Activated T-helper 1 cell treated with anti-CD3 and anti-CD28 coated beads, Interleukin-12 subunit alpha, Interleukin-12 subunit beta, Interleukin-2, Interleukin-4 antibody, amounts not matched to agents 30 ng/mL and 10 ng/mL and 1 ng/mL, durations not matched to agents 14 hours and 24 hours and 36 hours (primary cell): ENCODE data around the gene ACTN4. TPM values are rescaled to one million over a fixed set of nuclear protein-coding genes. Genes with fewer than 3 reads are reported as not detected.
"Not testable (repeated sequence)": the region's sequence is repeated elsewhere in the genome, so short reads cannot be mapped to it uniquely, and the experiment has no call there.

Source experiments
- DNase-seq: peaks from one replicate; pipeline ENCODE4 v3.0.0; 2021; ENCODE audit warnings: low spot score
- H3K27ac Mint-ChIP-seq: one replicate; pipeline ENCODE4 v1.8.0; 2021; ENCODE audit warnings: mild to moderate bottlenecking, mixed read lengths
- H3K27me3 Mint-ChIP-seq: one replicate; pipeline ENCODE4 v1.8.0; 2022; ENCODE audit warnings: mild to moderate bottlenecking, moderate library complexity, mixed read lengths; ENCODE audit not compliant: insufficient read depth
- H3K36me3 Mint-ChIP-seq: one replicate; pipeline ENCODE4 v1.8.0; 2021; ENCODE audit warnings: low read depth, mixed read lengths
- H3K4me1 Mint-ChIP-seq: one replicate; pipeline ENCODE4 v1.8.0; 2021; ENCODE audit warnings: low read depth, mixed read lengths
- H3K4me3 Mint-ChIP-seq: one replicate; pipeline ENCODE4 v1.8.0; 2021; ENCODE audit warnings: mild to moderate bottlenecking, moderate library complexity, mixed read lengths
- H3K9me3 Mint-ChIP-seq: one replicate; pipeline ENCODE4 v1.8.0; 2021; ENCODE audit warnings: mixed read lengths
- intact Hi-C: fragments of 100-400 bp; cut with micrococcal nuclease; formaldehyde crosslinking; loops from one replicate; pipeline ENCODE4 v1.15.1; 2024
- total RNA-seq: library from RNA; stranded (reverse); gene quantifications from 2 replicates; pipeline ENCODE4 v1.2.3, GENCODE V29; 2022

The ACTN4 gene
- total RNA-seq, 1 donor from 2014 or later = 287 TPM

GRCh38 chr19:38743394-38744297 is 96.2 kb downstream of the ACTN4 start:
- Mint-ChIP-seq H3K27me3 (peaks cover 2% of the 10 kb centered on the region), H3K4me1 (peaks cover 8% of the 10 kb centered on the region), H3K4me3 (no peak overlapping the region), H3K9me3 (no peaks in the 10 kb centered on the region), H3K27ac (no peak overlapping the region), H3K36me3 (no peaks in the 10 kb centered on the region)
- DNase-seq = no peak
- intact Hi-C loops = no loop called here

- Mint-ChIP-seq H3K27me3 (peaks cover 2% of the 10 kb centered on the region), H3K9me3 (no peaks in the 10 kb centered on the region), H3K27ac (no peak within 1 kb of the TSS), H3K4me3 (no peak within 1 kb of the TSS), H3K4me1 (peaks cover 7% of the 10 kb centered on the region), H3K36me3 (no peaks in the 10 kb centered on the region)
- intact Hi-C loops = no loop called here
- DNase-seq = no peak
These were observed 96.8 kb downstream of the ACTN4 start, which contains the start of gene CAPN12 for GRCh38 chr19:38744298-38744681. TSS of gene CAPN12 (minus strand) at chr19:38744474. CDS start at chr19:38744165, 309 bp downstream.

GRCh38 chr19:38744874-38745273 is 97.4 kb downstream of the ACTN4 start:
- Mint-ChIP-seq H3K4me1 (peaks cover 1% of the 10 kb centered on the region), H3K9me3 (no peaks in the 10 kb centered on the region), H3K4me3 (no peak overlapping the region), H3K36me3 (no peaks in the 10 kb centered on the region), H3K27ac (no peak overlapping the region), H3K27me3 (peaks cover 2% of the 10 kb centered on the region)
- no peak for DNase-seq
- intact Hi-C loops = no loop called here

- no peak overlapping the region for H3K27ac Mint-ChIP-seq
These were observed 97.9 kb downstream of the ACTN4 start for GRCh38 chr19:38745316-38745715.

GRCh38 chr19:38753783-38754182 is 106.3 kb downstream of the ACTN4 start:
- intact Hi-C loops, H3K27ac Mint-ChIP-seq, H3K9me3 Mint-ChIP-seq, H3K4me1 Mint-ChIP-seq, H3K36me3 Mint-ChIP-seq, DNase-seq, H3K4me3 Mint-ChIP-seq: not testable (repeated sequence)
- peaks cover 18% of the 10 kb centered on the region for H3K27me3 Mint-ChIP-seq

More at GRCh38 chr19:38745316-38745715, 97.9 kb downstream of the ACTN4 start:
- peaks cover 4% of the 10 kb centered on the region for H3K27me3 Mint-ChIP-seq
- DNase-seq = no peak
- H3K4me3 Mint-ChIP-seq = no peak overlapping the region
- no peaks in the 10 kb centered on the region for H3K36me3 Mint-ChIP-seq
- H3K4me1 Mint-ChIP-seq = no peaks in the 10 kb centered on the region
- intact Hi-C loops = no loop called here
- no peaks in the 10 kb centered on the region for H3K9me3 Mint-ChIP-seq

GRCh38 chr19:38754196-38754595 is 106.7 kb downstream of the ACTN4 start:
- H3K9me3 Mint-ChIP-seq, H3K36me3 Mint-ChIP-seq, H3K4me1 Mint-ChIP-seq, DNase-seq, H3K4me3 Mint-ChIP-seq, intact Hi-C loops, H3K27ac Mint-ChIP-seq: not testable (repeated sequence)
- H3K27me3 Mint-ChIP-seq = peaks cover 18% of the 10 kb centered on the region

GRCh38 chr19:38759590-38760003 is 112.1 kb downstream of the ACTN4 start:
- Mint-ChIP-seq H3K27me3 (peaks cover 2% of the 10 kb centered on the region), H3K9me3 (no peaks in the 10 kb centered on the region), H3K4me3 (no peak overlapping the region), H3K36me3 (no peaks in the 10 kb centered on the region), H3K4me1 (no peaks in the 10 kb centered on the region), H3K27ac (no peak overlapping the region)
- DNase-seq = no peak
- intact Hi-C loops = no loop called here

- H3K4me1 Mint-ChIP-seq, H3K27ac Mint-ChIP-seq, H3K27me3 Mint-ChIP-seq, intact Hi-C loops, H3K9me3 Mint-ChIP-seq, DNase-seq, H3K4me3 Mint-ChIP-seq, H3K36me3 Mint-ChIP-seq: not testable (repeated sequence)
These were observed 113.5 kb downstream of the ACTN4 start for GRCh38 chr19:38760805-38761517.

- H3K4me1 Mint-ChIP-seq, intact Hi-C loops, H3K4me3 Mint-ChIP-seq, H3K27ac Mint-ChIP-seq, H3K9me3 Mint-ChIP-seq, H3K27me3 Mint-ChIP-seq, DNase-seq, H3K36me3 Mint-ChIP-seq: not testable (repeated sequence)
These were observed 114.5 kb downstream of the ACTN4 start for GRCh38 chr19:38761884-38762389.

- no peaks in the 10 kb centered on the region for H3K36me3 Mint-ChIP-seq
- H3K27ac Mint-ChIP-seq = no peak overlapping the region
- H3K27me3 Mint-ChIP-seq = peaks cover 2% of the 10 kb centered on the region
- intact Hi-C loops = no loop called here
- no peaks in the 10 kb centered on the region for H3K9me3 Mint-ChIP-seq
- no peak for DNase-seq
- H3K4me1 Mint-ChIP-seq = no peaks in the 10 kb centered on the region
- no peak overlapping the region for H3K4me3 Mint-ChIP-seq
These were observed 116.4 kb downstream of the ACTN4 start for GRCh38 chr19:38763795-38764220.

- Mint-ChIP-seq H3K9me3 (no peaks in the 10 kb centered on the region), H3K4me3 (no peak overlapping the region), H3K27me3 (peaks cover 2% of the 10 kb centered on the region), H3K27ac (no peak overlapping the region), H3K36me3 (no peaks in the 10 kb centered on the region), H3K4me1 (peaks cover 6% of the 10 kb centered on the region)
- intact Hi-C loops = no loop called here
- DNase-seq = no peak
These were observed 117.8 kb downstream of the ACTN4 start for GRCh38 chr19:38765214-38765613.

- Mint-ChIP-seq H3K27ac (no peak overlapping the region), H3K27me3 (peaks cover 2% of the 10 kb centered on the region), H3K36me3 (no peaks in the 10 kb centered on the region), H3K4me1 (peaks cover 6% of the 10 kb centered on the region), H3K4me3 (no peak overlapping the region), H3K9me3 (no peaks in the 10 kb centered on the region)
- DNase-seq = no peak
- intact Hi-C loops = no loop called here
These were observed 119.0 kb downstream of the ACTN4 start for GRCh38 chr19:38766276-38767047.
